ENCODE results near the gene INTS4. TPM values are rescaled to one million over a fixed set of nuclear protein-coding genes. Genes with fewer than 3 reads are reported as not detected.

INTS4 gene
- total RNA-seq, 1 experiment from 2014 or later, result 25.2 TPM

DNA sequence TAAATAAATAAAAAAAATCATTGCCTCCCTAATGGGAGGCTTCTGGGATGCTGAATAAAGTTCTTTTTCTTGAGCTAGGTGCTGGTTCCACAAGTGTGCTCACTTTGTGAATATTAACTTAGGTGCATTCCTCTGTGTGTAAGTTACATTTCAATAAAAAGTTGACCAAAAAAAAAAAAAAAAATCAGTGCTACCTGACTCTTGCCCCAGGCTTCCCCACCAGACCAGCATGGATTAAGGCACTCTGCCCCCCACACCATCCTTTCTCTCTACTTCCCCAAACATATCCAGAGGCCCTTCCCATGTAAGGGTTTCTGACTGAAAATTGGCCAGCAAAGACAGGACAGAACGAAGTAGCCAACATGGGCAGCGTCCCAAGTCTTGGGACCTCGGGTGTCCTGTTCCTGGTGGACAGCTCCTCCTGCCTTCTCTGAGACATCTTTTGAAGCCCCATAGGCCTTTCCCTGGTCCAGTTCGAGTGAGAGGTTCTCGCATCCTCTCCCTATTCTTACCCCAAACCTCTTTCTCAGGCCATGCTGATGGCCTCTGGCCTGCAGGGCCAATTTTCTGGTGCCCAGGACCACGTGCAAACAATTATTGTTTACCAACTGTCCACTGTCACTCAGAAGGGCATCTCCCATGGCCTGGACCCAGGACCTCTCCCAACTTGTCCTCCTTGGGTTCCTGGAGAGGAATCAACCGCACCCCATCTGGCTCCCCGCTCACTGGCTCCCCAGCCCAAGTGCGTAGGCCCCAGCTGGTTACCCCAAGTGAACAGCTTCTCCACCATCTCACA lies 43.6 kb upstream of the INTS4 start:
- H3K4me1 Mint-ChIP-seq (ENCODE audit: insufficient read depth, unreplicated experiment), result peaks cover 25% of the 10 kb centered on the region
- POLR2A ChIA-PET, result interaction anchor here (0.7 to 1.1 kb wide), 2 partner anchors 42 to 217 kb away, joined by 3 read pairs; partner anchors contain the start of genes AAMDC and NDUFC2
- no peaks in the 10 kb centered on the region for H3K36me3 Mint-ChIP-seq (ENCODE audit: insufficient read depth, unreplicated experiment)

DNA sequence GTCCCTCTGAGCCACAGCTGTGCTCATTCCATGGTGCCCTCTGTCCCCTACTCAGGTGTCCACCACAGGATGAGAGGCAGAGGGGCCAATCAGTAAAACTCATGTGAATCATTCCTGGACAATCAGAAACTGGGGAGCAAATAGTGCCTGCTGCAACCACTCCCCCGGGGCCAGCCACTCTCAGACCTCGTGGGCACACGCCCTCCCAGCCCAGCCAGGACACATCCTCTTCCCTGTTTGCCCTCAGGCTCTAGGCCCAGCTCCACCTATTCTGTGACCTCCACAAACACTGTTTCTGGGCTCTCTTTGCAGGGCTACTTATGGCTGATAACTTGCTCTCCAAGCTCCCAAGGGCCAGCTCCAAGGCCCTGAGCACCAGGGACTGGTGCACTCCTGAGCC lies 42.6 kb upstream of the INTS4 start:
- H3K27me3 Mint-ChIP-seq (ENCODE audit: insufficient read depth, unreplicated experiment), result no peaks in the 10 kb centered on the region
- BruUV-seq (replicated peaks), result no TSS peak
- intact Hi-C loops (cut with micrococcal nuclease), result no loop called here
- POLR2A ChIA-PET, result interaction anchor here (0.7 to 1.1 kb wide), 2 partner anchors 43 to 216 kb away, joined by 3 read pairs; partner anchors contain the start of genes AAMDC and NDUFC2
- H3K4me3 Mint-ChIP-seq (ENCODE audit: unreplicated experiment), result no peak overlapping the region
- H3K9me3 Mint-ChIP-seq (ENCODE audit: unreplicated experiment), result no peaks in the 10 kb centered on the region
- H3K36me3 Mint-ChIP-seq (ENCODE audit: insufficient read depth, unreplicated experiment), result no peaks in the 10 kb centered on the region
- no peak for DNase-seq (ENCODE audit: unreplicated experiment)
- TF ChIP-seq, protein P1, sequence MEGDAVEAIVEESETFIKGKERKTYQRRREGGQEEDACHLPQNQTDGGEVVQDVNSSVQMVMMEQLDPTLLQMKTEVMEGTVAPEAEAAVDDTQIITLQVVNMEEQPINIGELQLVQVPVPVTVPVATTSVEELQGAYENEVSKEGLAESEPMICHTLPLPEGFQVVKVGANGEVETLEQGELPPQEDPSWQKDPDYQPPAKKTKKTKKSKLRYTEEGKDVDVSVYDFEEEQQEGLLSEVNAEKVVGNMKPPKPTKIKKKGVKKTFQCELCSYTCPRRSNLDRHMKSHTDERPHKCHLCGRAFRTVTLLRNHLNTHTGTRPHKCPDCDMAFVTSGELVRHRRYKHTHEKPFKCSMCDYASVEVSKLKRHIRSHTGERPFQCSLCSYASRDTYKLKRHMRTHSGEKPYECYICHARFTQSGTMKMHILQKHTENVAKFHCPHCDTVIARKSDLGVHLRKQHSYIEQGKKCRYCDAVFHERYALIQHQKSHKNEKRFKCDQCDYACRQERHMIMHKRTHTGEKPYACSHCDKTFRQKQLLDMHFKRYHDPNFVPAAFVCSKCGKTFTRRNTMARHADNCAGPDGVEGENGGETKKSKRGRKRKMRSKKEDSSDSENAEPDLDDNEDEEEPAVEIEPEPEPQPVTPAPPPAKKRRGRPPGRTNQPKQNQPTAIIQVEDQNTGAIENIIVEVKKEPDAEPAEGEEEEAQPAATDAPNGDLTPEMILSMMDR (IDR thresholded peaks at IDR 0.05; ENCODE audit: unreplicated experiment), result no peak
- CTCF ChIA-PET, result interaction anchor here (2.9 kb wide), 1 partner anchor 9 kb away, joined by 26 read pairs; no protein-coding TSS in a partner anchor
- H3K27ac Mint-ChIP-seq (ENCODE audit: low read depth, unreplicated experiment), result no peak overlapping the region
- H3K4me1 Mint-ChIP-seq (ENCODE audit: insufficient read depth, unreplicated experiment), result peaks cover 25% of the 10 kb centered on the region

More for the DNA sequence above, 43.6 kb upstream of the INTS4 start:
- H3K4me3 Mint-ChIP-seq (ENCODE audit: unreplicated experiment), result no peak overlapping the region
- no peak overlapping the region for H3K27ac Mint-ChIP-seq (ENCODE audit: low read depth, unreplicated experiment)
- CTCF ChIA-PET, result interaction anchor here (0.9 kb wide), 1 partner anchor 157 kb away, joined by 3 read pairs; no protein-coding TSS in a partner anchor
- H3K9me3 Mint-ChIP-seq (ENCODE audit: unreplicated experiment), result no peaks in the 10 kb centered on the region
- TF ChIP-seq, protein P1 (IDR thresholded peaks at IDR 0.05; ENCODE audit: unreplicated experiment), result no peak
- no TSS peak for BruUV-seq (replicated peaks)
- intact Hi-C loops (cut with micrococcal nuclease), result no loop called here
- H3K27me3 Mint-ChIP-seq (ENCODE audit: insufficient read depth, unreplicated experiment), result no peaks in the 10 kb centered on the region
- no peak for DNase-seq (ENCODE audit: unreplicated experiment)

DNA sequence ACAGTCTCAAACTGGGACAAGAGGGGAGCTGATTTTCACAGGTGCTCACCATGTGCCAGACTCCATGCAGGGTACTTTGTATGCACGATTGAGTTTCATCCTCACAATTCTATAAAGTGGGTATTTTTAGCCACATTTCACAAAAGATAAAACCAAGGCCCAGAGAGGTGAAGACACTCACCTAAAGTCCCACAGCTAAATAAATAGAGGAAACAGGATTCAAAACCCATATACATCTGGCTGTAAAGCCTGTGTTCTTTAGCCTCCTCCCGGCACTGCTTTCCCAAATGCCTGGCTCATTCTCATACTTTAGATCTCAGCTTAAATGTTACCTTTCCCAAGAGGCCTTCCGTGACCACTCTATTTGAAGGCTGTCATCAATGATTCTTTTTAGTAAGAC lies 41.8 kb upstream of the INTS4 start:
- H3K27ac Mint-ChIP-seq (ENCODE audit: low read depth, unreplicated experiment), result no peak overlapping the region
- TF ChIP-seq, protein P1 (IDR thresholded peaks at IDR 0.05; ENCODE audit: unreplicated experiment), result no peak
- no peak for DNase-seq (ENCODE audit: unreplicated experiment)
- H3K9me3 Mint-ChIP-seq (ENCODE audit: unreplicated experiment), result no peaks in the 10 kb centered on the region
- no TSS peak for BruUV-seq (replicated peaks)
- no peaks in the 10 kb centered on the region for H3K36me3 Mint-ChIP-seq (ENCODE audit: insufficient read depth, unreplicated experiment)
- H3K27me3 Mint-ChIP-seq (ENCODE audit: insufficient read depth, unreplicated experiment), result no peaks in the 10 kb centered on the region
- H3K4me1 Mint-ChIP-seq (ENCODE audit: insufficient read depth, unreplicated experiment), result peaks cover 25% of the 10 kb centered on the region
- H3K4me3 Mint-ChIP-seq (ENCODE audit: unreplicated experiment), result no peak overlapping the region
- intact Hi-C loops (cut with micrococcal nuclease), result no loop called here
- ChIA-PET CTCF (interaction anchor here (0.6 to 2.9 kb wide), 2 partner anchors 9 to 10 kb away, joined by 3 to 26 read pairs; no protein-coding TSS in a partner anchor), POLR2A (no interaction called here)

DNA sequence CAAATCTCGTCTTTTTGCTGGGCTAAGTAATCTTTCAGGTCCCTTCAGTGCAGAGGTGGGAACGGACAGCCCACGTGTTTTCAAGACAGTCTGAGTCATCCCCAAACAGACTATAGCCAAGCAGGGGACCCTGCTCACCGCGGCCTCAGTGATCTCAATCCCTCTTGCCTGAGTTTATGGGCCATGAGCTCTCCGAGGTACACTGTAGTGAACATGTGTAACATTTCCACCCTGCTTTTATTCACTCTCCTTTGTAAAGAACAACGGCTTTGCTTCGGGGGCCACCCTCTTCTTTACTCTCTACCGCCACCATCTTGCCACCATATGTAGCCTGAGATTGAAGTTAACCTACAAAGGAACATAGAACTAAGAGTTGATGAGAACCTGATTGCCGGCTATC lies 40.2 kb upstream of the INTS4 start:
- no peaks in the 10 kb centered on the region for H3K36me3 Mint-ChIP-seq (ENCODE audit: insufficient read depth, unreplicated experiment)
- no peak for DNase-seq (ENCODE audit: unreplicated experiment)
- TF ChIP-seq, protein P1 (IDR thresholded peaks at IDR 0.05; ENCODE audit: unreplicated experiment), result no peak
- no peaks in the 10 kb centered on the region for H3K27me3 Mint-ChIP-seq (ENCODE audit: insufficient read depth, unreplicated experiment)
- no peak overlapping the region for H3K27ac Mint-ChIP-seq (ENCODE audit: low read depth, unreplicated experiment)
- ChIA-PET POLR2A (interaction anchor here (1.2 kb wide), 1 partner anchor 40 kb away, joined by 3 read pairs; no protein-coding TSS in a partner anchor), CTCF (interaction anchor here (2.9 kb wide), 1 partner anchor 11 kb away, joined by 26 read pairs; no protein-coding TSS in a partner anchor)
- H3K9me3 Mint-ChIP-seq (ENCODE audit: unreplicated experiment), result no peaks in the 10 kb centered on the region
- BruUV-seq (replicated peaks), result no TSS peak
- no peak overlapping the region for H3K4me3 Mint-ChIP-seq (ENCODE audit: unreplicated experiment)
- H3K4me1 Mint-ChIP-seq (ENCODE audit: insufficient read depth, unreplicated experiment), result peaks cover 24% of the 10 kb centered on the region
- intact Hi-C loops (cut with micrococcal nuclease), result no loop called here

Measured in MCF 10A (cell line).